VCaP (cell line): ENCODE results near the gene SLC37A2.
"Not testable (repeated sequence)": the region's sequence is repeated elsewhere in the genome, so short reads cannot be mapped to it uniquely, and the experiment has no call there.

Experiments used
- H3K27ac ChIP-seq: fragments of 450-650 bp; 2 replicates; pipeline ENCODE4 v1.5.1; 2017
- TF ChIP-seq, protein P1 (sequence below): fragments of 450-650 bp; conservative IDR thresholded peaks from 2 replicates; pipeline ENCODE4 v1.5.1; 2017; ENCODE audit warnings: mild to moderate bottlenecking, moderate library complexity

Gene SLC37A2

DNA sequence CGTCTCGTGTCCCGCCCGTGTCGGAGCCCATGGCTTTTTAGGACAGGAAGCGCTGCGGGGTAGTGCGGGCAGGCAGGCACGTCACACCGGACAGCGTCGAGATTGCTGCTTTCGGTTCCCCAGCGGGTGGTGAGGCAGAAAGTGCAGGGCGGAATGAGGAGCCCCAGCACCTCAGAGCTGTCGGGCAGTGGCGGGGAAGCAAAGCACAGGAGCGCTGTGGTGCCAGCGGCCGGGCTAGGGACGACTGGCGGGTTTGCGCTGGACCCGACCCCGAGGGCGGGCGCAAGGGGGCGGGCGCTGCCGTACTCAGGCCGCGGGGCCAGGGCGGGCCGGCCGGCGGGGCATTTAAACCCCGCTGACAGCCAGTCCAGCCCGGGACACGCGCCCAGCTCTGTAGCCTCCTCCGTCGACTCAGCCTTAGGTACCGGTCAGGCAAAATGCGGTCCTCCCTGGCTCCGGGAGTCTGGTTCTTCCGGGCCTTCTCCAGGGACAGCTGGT lies at the start of gene SLC37A2:
SLC37A2 (plus strand) TSS at position 375 of the 498 bp plus-strand sequence; CDS start at position 438, 63 bp downstream.
- peak within 1 kb of the TSS; percentile 50; the same call in 1 of the 2 replicates for H3K27ac ChIP-seq

DNA sequence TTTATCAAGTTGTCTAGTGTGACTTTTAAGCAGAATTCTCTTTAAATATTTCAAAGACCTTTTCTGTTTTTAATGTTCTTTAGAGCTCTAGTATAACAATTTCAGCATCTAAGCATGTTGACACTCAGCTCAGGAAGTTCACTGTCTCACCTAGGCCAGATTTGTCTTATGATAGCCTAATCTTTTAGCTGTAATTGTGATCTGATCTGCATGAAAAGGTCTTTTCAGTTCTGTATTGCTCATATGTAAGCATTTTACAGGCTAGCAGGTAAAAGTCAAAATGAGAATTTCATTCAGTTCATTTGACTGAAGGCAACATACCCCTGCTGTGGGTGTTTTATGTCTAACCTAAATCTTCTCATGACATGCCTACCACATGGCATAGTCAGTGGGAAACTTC lies 46.7 kb upstream of the SLC37A2 start:
- H3K27ac ChIP-seq: peak overlapping the region; percentile 43
- TF ChIP-seq, protein P1, sequence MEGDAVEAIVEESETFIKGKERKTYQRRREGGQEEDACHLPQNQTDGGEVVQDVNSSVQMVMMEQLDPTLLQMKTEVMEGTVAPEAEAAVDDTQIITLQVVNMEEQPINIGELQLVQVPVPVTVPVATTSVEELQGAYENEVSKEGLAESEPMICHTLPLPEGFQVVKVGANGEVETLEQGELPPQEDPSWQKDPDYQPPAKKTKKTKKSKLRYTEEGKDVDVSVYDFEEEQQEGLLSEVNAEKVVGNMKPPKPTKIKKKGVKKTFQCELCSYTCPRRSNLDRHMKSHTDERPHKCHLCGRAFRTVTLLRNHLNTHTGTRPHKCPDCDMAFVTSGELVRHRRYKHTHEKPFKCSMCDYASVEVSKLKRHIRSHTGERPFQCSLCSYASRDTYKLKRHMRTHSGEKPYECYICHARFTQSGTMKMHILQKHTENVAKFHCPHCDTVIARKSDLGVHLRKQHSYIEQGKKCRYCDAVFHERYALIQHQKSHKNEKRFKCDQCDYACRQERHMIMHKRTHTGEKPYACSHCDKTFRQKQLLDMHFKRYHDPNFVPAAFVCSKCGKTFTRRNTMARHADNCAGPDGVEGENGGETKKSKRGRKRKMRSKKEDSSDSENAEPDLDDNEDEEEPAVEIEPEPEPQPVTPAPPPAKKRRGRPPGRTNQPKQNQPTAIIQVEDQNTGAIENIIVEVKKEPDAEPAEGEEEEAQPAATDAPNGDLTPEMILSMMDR: no peak

More for the DNA sequence above, at the start of gene SLC37A2:
- TF ChIP-seq, protein P1: peak; percentile 48

DNA sequence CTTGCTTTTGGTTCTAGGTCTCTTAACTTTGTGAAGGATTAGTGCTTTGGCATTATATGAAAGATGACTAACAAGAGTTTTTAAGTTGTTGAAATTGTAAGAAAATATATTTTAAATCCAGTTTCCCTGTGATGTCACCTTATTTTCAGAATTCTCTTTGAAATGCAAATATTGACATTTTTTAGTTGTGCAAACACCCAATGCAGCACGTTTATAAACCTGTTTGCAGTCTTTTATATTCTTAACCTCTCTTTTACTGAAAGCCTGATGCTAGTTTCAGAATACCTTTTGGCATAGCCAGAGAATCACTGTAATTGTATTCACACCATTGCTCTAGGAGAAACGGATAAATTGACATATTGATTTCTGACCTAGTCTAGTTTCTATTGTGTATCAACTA lies 42.8 kb upstream of the SLC37A2 start:
- TF ChIP-seq, protein P1: no peak
- peak overlapping the region; percentile 70 for H3K27ac ChIP-seq

DNA sequence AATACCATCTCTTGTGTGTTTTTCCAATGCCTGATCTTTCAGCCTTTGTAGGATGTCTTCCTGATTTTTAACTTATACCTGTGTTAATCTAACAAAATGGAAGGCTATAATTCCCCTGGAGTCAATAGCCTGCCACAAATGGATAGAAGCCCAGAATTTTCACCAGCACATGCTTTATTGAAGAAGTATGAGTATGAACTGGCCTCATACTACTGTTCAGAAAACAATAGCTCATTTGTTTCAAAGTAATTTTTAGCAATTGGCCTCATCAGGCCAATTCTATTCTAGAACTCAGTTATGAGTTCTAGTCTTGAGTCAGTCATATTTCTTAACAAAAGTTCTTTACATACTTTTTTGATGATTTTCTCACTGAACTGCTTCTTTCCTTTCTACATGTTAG lies 40.6 kb upstream of the SLC37A2 start:
- TF ChIP-seq, protein P1: no peak

DNA sequence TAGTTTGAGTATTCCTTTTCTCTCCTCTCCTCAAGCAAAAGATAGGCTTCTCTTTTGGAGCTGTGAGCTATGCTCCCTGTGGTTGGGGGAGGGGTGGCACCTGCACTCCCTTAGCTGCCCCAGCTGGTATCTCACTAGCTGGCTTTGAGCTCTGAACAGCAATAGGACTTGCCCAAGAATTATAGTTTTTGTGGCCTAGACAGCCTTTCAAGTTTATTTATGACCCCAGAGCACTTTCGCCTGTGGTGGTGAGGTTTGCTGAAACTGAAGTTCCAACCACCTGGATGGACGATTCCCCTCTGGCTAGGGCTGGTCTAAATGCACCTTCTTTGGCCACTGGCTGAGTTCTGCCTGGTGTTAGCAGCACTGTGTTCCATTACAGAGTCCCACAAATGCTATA lies 37.1 kb upstream of the SLC37A2 start:
- TF ChIP-seq, protein P1: no peak
- H3K27ac ChIP-seq: no peak overlapping the region

More for the DNA sequence above, 40.6 kb upstream of the SLC37A2 start:
- no peak overlapping the region for H3K27ac ChIP-seq

DNA sequence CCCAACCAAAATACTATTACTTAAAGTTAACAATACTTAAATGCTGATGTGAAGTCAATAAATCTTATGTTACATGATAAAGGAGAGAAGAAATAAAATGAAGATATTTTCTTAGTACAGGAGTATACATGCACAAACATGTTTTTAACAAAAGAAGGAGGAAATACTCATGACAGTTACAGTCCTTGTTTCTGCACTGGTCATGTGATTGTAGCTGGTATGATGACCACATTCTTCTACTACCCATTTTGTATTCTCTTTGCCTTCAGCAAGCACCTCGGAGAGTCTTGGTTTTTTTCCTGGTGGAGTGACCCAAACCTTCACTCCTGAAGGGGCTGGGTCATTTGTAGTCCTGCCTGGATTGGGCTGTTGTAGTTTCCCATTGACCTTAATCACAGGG lies 33.7 kb upstream of the SLC37A2 start:
- H3K27ac ChIP-seq: not testable (repeated sequence)

DNA sequence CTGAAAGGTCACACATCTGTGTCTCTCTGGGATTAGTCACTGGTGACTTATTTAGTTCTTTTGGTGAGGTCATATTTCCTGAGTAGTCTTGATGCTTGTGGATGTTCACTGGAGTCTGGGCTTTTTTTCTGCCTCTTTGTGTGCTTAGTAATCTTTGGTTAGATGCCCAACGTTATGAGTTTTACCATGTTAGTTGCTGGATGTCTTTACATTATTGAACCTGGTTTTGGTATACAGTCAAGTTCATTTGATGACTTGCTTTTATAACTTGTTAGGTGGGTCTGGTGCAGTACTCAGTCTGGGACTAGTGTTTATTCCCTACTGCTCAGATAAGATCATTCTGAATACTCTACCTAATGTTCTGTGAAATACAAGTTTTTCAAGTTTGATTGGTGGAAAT lies 26.2 kb upstream of the SLC37A2 start:
- TF ChIP-seq, protein P1: no peak
- peak overlapping the region; percentile 41 for H3K27ac ChIP-seq

DNA sequence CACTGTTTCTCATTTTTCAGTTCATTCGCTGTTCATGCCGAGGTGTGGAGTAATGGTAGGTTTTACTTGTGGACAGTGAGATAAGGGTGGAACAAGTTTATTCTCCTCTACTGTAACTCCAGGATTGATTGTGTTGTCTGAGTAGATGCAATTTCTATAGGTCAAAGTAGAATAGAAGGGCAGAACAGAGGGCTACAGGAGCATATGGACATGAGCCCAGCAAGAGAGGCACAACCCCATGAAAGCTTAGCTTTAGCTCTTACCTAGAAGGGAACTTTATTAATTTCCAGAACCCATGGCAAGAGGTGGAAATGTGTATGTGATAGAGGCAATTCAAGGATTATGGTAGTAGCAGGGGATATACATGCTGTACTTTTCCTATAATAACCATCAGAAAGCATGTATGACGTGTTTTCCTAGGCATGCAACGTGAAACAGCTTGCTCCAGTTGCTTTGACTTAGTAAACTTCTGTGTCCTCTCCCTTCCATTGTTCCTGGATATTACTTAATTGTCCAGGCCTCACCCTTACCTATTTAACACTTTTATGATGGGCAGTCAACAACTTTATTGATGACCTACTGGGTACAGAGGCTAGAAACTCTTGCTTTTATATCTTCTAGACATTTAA lies 13.8 kb upstream of the SLC37A2 start:
- H3K27ac ChIP-seq: no peak overlapping the region
- TF ChIP-seq, protein P1: no peak
